ENCODE data around the gene TMEM167B. TPM values are rescaled to one million over a fixed set of nuclear protein-coding genes. Genes with fewer than 3 reads are reported as not detected.
"Not testable (repeated sequence)": the region's sequence is repeated elsewhere in the genome, so short reads cannot be mapped to it uniquely, and the experiment has no call there.

TMEM167B gene
- total RNA-seq, 1 donor from 2014 or later = 22.1 TPM

DNA sequence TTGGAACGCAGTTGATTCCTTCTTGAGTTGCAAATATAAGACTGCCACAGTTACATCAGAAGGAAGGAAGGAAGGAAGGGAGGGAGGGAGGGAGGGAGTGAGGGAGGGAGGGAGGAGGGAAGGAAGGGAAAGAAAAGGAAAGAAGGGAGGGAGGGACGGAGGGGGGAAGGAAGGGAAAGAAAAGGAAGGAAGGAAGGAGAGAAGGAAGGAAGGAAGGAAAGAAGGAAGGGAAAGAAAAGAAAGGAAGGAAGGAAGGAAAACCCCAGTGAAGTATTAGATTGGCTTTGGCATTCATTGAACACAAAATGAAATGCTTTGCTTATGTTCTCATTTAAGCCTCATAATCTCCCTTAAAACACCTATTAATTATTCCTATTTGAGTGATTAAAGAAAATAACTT lies 42.2 kb upstream of the TMEM167B start:
- no peak overlapping the region for H3K4me3 ChIP-seq
- no peak overlapping the region for H3K27ac ChIP-seq
- H3K27ac Mint-ChIP-seq = no peak overlapping the region
- no peak for DNase-seq (ENCODE audit: low spot score)
- no peak overlapping the region for H2AFZ ChIP-seq (replicated peaks)
- no peaks in the 10 kb centered on the region for H3K9me3 Mint-ChIP-seq
- H3K4me1 Mint-ChIP-seq = no peaks in the 10 kb centered on the region
- TF ChIP-seq, protein P1, sequence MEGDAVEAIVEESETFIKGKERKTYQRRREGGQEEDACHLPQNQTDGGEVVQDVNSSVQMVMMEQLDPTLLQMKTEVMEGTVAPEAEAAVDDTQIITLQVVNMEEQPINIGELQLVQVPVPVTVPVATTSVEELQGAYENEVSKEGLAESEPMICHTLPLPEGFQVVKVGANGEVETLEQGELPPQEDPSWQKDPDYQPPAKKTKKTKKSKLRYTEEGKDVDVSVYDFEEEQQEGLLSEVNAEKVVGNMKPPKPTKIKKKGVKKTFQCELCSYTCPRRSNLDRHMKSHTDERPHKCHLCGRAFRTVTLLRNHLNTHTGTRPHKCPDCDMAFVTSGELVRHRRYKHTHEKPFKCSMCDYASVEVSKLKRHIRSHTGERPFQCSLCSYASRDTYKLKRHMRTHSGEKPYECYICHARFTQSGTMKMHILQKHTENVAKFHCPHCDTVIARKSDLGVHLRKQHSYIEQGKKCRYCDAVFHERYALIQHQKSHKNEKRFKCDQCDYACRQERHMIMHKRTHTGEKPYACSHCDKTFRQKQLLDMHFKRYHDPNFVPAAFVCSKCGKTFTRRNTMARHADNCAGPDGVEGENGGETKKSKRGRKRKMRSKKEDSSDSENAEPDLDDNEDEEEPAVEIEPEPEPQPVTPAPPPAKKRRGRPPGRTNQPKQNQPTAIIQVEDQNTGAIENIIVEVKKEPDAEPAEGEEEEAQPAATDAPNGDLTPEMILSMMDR (IDR thresholded peaks at IDR 0.05) = no peak
- TF ChIP-seq EZH2 (IDR thresholded peaks at IDR 0.05) (no peak), EZH2phosphoT487 (IDR thresholded peaks at IDR 0.05) (no peak)
- H3K9ac ChIP-seq = no peak overlapping the region
- H3K27me3 Mint-ChIP-seq (ENCODE audit: insufficient read depth, low read depth) = peaks cover 2% of the 10 kb centered on the region
- H3K79me2 ChIP-seq (ENCODE audit: low read depth) = no peaks in the 10 kb centered on the region
- H3K4me3 Mint-ChIP-seq = no peak overlapping the region
- H3K36me3 Mint-ChIP-seq = no peaks in the 10 kb centered on the region
- no peaks in the 10 kb centered on the region for H3K9me3 ChIP-seq (ENCODE audit: low read depth)
- no peaks in the 10 kb centered on the region for H3K36me3 ChIP-seq
- no peaks in the 10 kb centered on the region for H3K27me3 ChIP-seq
- H4K20me1 ChIP-seq (ENCODE audit: low read depth) = no peaks in the 10 kb centered on the region
- no peaks in the 10 kb centered on the region for H3F3A ChIP-seq (ENCODE audit: low read depth)
- no peaks in the 10 kb centered on the region for H3K4me1 ChIP-seq
- H3K4me2 ChIP-seq = no peak overlapping the region

DNA sequence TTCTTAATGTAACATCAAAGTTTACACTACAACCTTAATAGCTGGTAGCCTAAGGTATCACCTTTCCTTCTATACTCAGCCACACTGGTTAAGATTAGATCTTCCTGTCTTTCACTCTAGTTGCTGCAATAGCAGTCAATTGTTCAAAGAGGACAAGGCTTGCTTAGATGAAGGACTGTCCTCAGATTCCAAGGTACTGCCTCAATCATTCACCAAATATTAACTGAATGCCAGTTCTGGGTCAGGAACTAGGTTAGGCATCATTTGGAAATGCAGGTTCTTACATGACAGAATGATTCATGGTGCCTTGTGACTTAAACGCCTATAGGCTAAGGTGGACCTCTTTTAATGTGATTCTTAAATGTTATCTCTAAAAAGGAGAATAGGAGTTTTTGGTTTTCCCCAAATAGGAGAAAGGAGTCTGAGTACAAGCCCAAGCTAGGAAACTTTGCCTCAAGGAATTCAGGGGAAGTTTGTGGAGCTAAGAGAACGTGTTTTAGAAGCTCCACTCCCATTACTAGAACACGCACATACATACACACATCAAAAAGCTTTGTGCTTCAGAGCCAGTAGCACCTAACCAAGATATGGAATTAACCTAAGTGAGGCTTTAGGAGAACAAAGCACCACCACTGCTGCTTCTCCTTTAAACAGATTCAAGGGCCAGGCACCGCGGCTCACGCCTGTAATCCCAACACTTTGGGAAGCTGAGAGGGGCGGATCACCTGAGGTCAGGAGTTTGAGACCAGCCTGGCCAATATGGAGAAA lies 40.2 kb upstream of the TMEM167B start:
- Histone ChIP-seq H3K79me2 (ENCODE audit: low read depth) (no peaks in the 10 kb centered on the region), H3K27me3 (no peaks in the 10 kb centered on the region), H3K4me1 (no peaks in the 10 kb centered on the region), H3K36me3 (no peaks in the 10 kb centered on the region), H3K4me2 (no peak overlapping the region), H3K4me3 (no peak overlapping the region), H3K9me3 (ENCODE audit: low read depth) (no peaks in the 10 kb centered on the region), H4K20me1 (ENCODE audit: low read depth) (no peaks in the 10 kb centered on the region), H2AFZ (replicated peaks) (no peak overlapping the region), H3K27ac (no peak overlapping the region), H3F3A (ENCODE audit: low read depth) (no peaks in the 10 kb centered on the region), H3K9ac (no peak overlapping the region)
- no peaks in the 10 kb centered on the region for H3K4me1 Mint-ChIP-seq
- no peaks in the 10 kb centered on the region for H3K36me3 Mint-ChIP-seq
- H3K9me3 Mint-ChIP-seq = no peaks in the 10 kb centered on the region
- no peak overlapping the region for H3K4me3 Mint-ChIP-seq
- H3K27ac Mint-ChIP-seq = no peak overlapping the region
- H3K27me3 Mint-ChIP-seq (ENCODE audit: insufficient read depth, low read depth) = peaks cover under 1% of the 10 kb centered on the region
- TF ChIP-seq, protein P1 (IDR thresholded peaks at IDR 0.05) = no peak
- TF ChIP-seq EZH2 (IDR thresholded peaks at IDR 0.05) (no peak), EZH2phosphoT487 (IDR thresholded peaks at IDR 0.05) (no peak)
- DNase-seq (ENCODE audit: low spot score) = no peak

DNA sequence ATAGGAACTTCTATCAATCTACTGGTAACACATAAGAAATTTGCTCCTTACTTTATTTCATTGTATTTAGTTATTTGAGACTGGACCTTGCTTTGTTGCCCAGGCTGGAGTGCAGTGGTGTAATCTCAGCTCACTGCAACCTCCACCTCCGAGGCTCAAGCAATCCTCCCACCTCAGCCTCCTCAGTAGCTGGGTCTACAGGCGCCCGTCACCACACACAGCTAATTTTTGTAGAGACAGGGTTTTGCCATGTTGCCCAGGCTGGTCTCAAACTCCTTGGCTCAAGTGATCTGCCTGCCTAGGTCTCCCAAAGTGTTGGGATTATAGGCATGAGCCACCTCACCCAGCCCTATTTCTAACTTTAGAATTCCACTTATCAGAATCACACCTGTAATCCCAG lies 38.4 kb upstream of the TMEM167B start:
- H3K27me3 Mint-ChIP-seq (ENCODE audit: insufficient read depth, low read depth); H3K79me2 ChIP-seq (ENCODE audit: low read depth); H3F3A ChIP-seq (ENCODE audit: low read depth); H4K20me1 ChIP-seq (ENCODE audit: low read depth); H3K4me3 ChIP-seq; DNase-seq (ENCODE audit: low spot score); H3K36me3 Mint-ChIP-seq; H3K9me3 Mint-ChIP-seq; H3K27ac Mint-ChIP-seq; H3K4me1 Mint-ChIP-seq; H3K9me3 ChIP-seq (ENCODE audit: low read depth); H3K36me3 ChIP-seq; H3K4me3 Mint-ChIP-seq; H3K27me3 ChIP-seq; H2AFZ ChIP-seq (replicated peaks); H3K4me1 ChIP-seq; H3K27ac ChIP-seq; H3K9ac ChIP-seq; H3K4me2 ChIP-seq: not testable (repeated sequence)

DNA sequence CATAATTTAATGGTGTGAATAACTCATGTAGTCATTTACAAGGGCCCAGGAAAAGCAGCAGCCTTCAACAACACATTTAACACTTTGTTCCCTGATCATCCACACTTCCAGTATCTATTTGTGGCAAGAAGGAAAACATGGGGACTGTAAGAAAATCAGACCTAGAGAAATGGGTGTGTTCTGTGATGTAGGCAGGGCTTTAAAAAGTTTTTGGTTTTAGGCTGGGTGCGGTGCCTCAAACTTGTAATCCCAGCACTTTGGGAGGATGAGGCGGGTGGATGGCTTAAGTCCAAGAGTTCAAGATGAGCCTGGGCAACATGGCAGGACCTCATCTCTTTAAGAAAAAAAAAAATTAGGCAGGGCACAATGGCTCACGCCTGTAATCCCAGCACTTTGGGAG lies 34.5 kb upstream of the TMEM167B start:
- no peak overlapping the region for H3K4me3 ChIP-seq
- H3K4me3 Mint-ChIP-seq = no peak overlapping the region
- H3K4me2 ChIP-seq = no peak overlapping the region
- TF ChIP-seq EZH2phosphoT487 (IDR thresholded peaks at IDR 0.05) = no peak
- TF ChIP-seq, protein P1 (IDR thresholded peaks at IDR 0.05) = no peak
- TF ChIP-seq EZH2 (IDR thresholded peaks at IDR 0.05) = no peak
- no peaks in the 10 kb centered on the region for H3K36me3 ChIP-seq
- no peaks in the 10 kb centered on the region for H3K27me3 ChIP-seq
- H3K27ac Mint-ChIP-seq = no peak overlapping the region
- no peak overlapping the region for H3K9ac ChIP-seq
- no peaks in the 10 kb centered on the region for H3K9me3 ChIP-seq (ENCODE audit: low read depth)
- no peaks in the 10 kb centered on the region for H4K20me1 ChIP-seq (ENCODE audit: low read depth)
- H3K9me3 Mint-ChIP-seq = no peaks in the 10 kb centered on the region
- no peaks in the 10 kb centered on the region for H3K4me1 Mint-ChIP-seq
- no peaks in the 10 kb centered on the region for H3K4me1 ChIP-seq
- H3K27ac ChIP-seq = no peak overlapping the region
- H3K27me3 Mint-ChIP-seq (ENCODE audit: insufficient read depth, low read depth) = no peaks in the 10 kb centered on the region
- H3K79me2 ChIP-seq (ENCODE audit: low read depth) = no peaks in the 10 kb centered on the region
- no peaks in the 10 kb centered on the region for H3K36me3 Mint-ChIP-seq
- no peak overlapping the region for H2AFZ ChIP-seq (replicated peaks)
- no peak for DNase-seq (ENCODE audit: low spot score)
- no peaks in the 10 kb centered on the region for H3F3A ChIP-seq (ENCODE audit: low read depth)
